GM06990 (cell line): ENCODE data around the gene SLC25A13.
"Not testable (repeated sequence)": the region's sequence is repeated elsewhere in the genome, so short reads cannot be mapped to it uniquely, and the experiment has no call there.

Source experiments
- DNase-seq: peaks from one replicate; pipeline ENCODE4 v3.0.0-alpha.2; 2011; ENCODE audit not compliant: insufficient read length; ENCODE audit errors: extremely low read depth
- H3K27me3 ChIP-seq: replicated peaks from 2 replicates; pipeline ENCODE4 v1.6.0; 2011; ENCODE audit warnings: low read length; ENCODE audit not compliant: control insufficient read depth, insufficient read depth
- H3K36me3 ChIP-seq: 2 replicates; pipeline ENCODE4 v1.5.1; 2011; ENCODE audit warnings: low read length; ENCODE audit not compliant: control insufficient read depth, insufficient read depth
- H3K4me3 ChIP-seq: replicated peaks from 2 replicates; pipeline ENCODE4 v1.5.1; 2011; ENCODE audit warnings: low read depth, mild to moderate bottlenecking, control low read depth, low read length
- CTCF ChIP-seq: IDR thresholded peaks from 2 replicates; pipeline ENCODE4 v1.5.1; 2011; ENCODE audit warnings: low read length, control low read depth, mild to moderate bottlenecking, inconsistent platforms; ENCODE audit not compliant: insufficient read depth, poor library complexity, severe bottlenecking

The SLC25A13 gene

GRCh38 chr7:96321658-96322372 lies at the start of gene SLC25A13:
SLC25A13 (minus strand) TSS chr7:96322098; CDS start chr7:96321956, 142 bp downstream.
- no peaks in the 10 kb centered on the region for H3K36me3 ChIP-seq
- DNase-seq = peak; percentile 87

GRCh38 chr7:96365916-96366315 lies 44.0 kb upstream of the SLC25A13 start:
- H3K4me3 ChIP-seq = not testable (repeated sequence)

More at GRCh38 chr7:96321658-96322372, at the start of gene SLC25A13:
- Histone ChIP-seq H3K4me3 (peak within 1 kb of the TSS; percentile 81), H3K27me3 (no peaks in the 10 kb centered on the region)
- TF ChIP-seq CTCF = no peak

GRCh38 chr7:96361116-96361857 lies 39.4 kb upstream of the SLC25A13 start:
- no peaks in the 10 kb centered on the region for H3K36me3 ChIP-seq
- no peak overlapping the region for H3K4me3 ChIP-seq
- H3K27me3 ChIP-seq = no peaks in the 10 kb centered on the region
- no peak for TF ChIP-seq CTCF
- DNase-seq = no peak

More at GRCh38 chr7:96365916-96366315, 44.0 kb upstream of the SLC25A13 start:
- not testable (repeated sequence) for H3K27me3 ChIP-seq, DNase-seq, H3K36me3 ChIP-seq

- H3K4me3 ChIP-seq = no peak overlapping the region
- no peak for DNase-seq
- no peak for TF ChIP-seq CTCF
These were observed 38.0 kb upstream of the SLC25A13 start for GRCh38 chr7:96359876-96360275.

GRCh38 chr7:96358236-96358971 lies 36.5 kb upstream of the SLC25A13 start:
- H3K4me3 ChIP-seq, H3K36me3 ChIP-seq, H3K27me3 ChIP-seq, DNase-seq: not testable (repeated sequence)

More at GRCh38 chr7:96359876-96360275, 38.0 kb upstream of the SLC25A13 start:
- H3K27me3 ChIP-seq = no peaks in the 10 kb centered on the region
- no peaks in the 10 kb centered on the region for H3K36me3 ChIP-seq

GRCh38 chr7:96355990-96356506 lies 34.1 kb upstream of the SLC25A13 start:
- DNase-seq = no peak
- TF ChIP-seq CTCF = no peak
- Histone ChIP-seq H3K36me3 (no peaks in the 10 kb centered on the region), H3K27me3 (no peaks in the 10 kb centered on the region; the same call in none of the 2 replicates), H3K4me3 (no peak overlapping the region)
